ENCODE data around the gene SMAD9.

DNA sequence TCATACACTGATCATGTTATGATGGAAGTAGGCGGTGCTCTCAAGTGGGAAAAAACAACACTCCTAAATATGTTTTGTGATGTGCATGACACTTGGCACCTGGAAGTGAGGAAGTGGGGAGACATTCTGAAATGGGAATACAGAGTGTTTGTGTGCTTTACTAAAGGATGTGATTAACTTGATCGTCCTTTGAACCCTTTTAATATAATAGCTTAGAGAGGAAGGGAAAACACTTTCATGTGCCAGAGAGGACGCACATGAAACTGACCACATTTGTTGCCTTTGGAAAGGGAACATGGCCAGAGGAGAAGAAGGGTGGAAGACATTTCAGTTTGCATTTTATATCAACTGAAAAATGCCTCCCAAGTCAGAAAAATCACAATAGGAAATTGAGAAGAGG, 31.4 kb downstream of the SMAD9 start:
- TF ChIP-seq EZH2 (IDR thresholded peaks at IDR 0.05; ENCODE audit: insufficient read depth, poor library complexity, severe bottlenecking), result no peak
- TF ChIP-seq EZH2phosphoT487 (IDR thresholded peaks at IDR 0.05; ENCODE audit: insufficient read depth, low read depth), result no peak

Data from GM23248 (cell line).